ENCODE data around the gene ZFHX3. TPM values are rescaled to one million over a fixed set of nuclear protein-coding genes. Genes with fewer than 3 reads are reported as not detected.

The ZFHX3 gene
- total and polyA plus RNA-seq, 9 donors, result 3.4 to 17.6 (median 11.9) TPM

DNA sequence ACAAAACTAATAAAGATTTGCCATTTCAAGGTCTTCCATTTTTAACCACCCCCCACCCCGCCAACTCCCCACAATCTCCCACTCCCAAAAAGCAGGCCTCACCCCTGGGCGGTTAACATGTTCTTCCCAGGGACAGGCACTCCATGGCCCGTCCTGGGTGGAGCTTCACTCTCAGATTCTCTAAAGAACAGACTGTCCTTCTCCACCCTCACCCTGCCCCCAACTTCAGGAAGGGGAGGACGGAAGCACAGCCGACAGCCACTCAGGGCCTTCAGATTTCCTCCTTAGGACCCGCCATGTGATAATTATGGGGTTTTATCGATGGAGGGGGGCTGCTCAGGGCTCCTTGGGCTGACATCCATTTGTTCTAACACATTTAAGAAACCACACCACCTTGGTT, 61.9 kb downstream of the ZFHX3 start:
- Histone ChIP-seq H3K4me3 (no peak overlapping the region), H3K4me1 (ENCODE audit: insufficient read depth) (peaks cover 7% of the 10 kb centered on the region), H3K9me3 (no peaks in the 10 kb centered on the region), H3K36me3 (no peaks in the 10 kb centered on the region), H3K27ac (no peak overlapping the region), H3K27me3 (no peaks in the 10 kb centered on the region)
- intact Hi-C loops (cut with DNase I), result no loop called here
- DNase-seq, result peak in 4 of 5 donors; percentile 18 to 57 (median 46)
- 15 to 29% (median 23%) methylated on average over 7 of the region's 7 CpGs for WGBS, 3 donors
- TF ChIP-seq EP300 (IDR thresholded peaks at IDR 0.05) (no peak), CTCF (IDR thresholded peaks at IDR 0.05) (no peak), POLR2A (IDR thresholded peaks at IDR 0.05) (no peak)

DNA sequence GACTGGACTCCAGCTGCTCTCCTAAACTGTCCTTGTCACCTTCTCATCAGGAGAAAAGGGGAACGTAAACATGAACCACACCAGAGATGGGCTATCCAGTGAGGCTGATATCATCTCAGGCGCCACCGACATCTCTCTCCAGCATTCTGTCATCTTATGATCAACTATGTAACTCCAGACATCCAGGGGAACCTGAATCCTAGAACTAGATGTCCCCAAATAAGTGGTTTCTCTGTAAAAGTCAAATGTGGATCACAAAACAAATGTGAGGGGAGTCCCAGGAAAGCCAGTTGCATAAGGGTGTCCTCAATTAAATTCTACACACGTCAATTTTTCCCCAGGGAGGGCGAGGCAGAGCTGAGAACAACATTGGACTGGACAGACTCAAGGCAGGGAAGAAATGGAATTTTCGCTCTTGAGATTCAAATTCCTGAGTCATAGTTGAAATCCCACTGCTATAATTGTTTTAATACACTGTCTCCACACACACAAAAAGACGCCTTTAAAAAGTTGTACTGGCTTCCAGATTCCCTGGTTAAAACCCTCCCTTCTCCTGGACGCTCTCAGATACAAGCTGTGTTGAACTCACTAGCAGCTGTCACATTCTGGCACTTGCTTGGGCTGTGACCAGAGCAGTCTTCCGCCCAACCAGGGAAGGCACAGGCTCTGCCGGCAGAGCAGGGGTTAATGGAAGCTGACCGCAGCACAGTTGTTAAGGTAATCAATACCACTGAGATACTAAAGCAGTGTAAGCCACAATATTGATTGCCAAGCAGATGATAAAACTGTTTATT, 62.6 kb downstream of the ZFHX3 start:
- H3K9me3 ChIP-seq, result no peaks in the 10 kb centered on the region
- intact Hi-C loops (cut with DNase I), result no loop called here
- TF ChIP-seq EP300 (IDR thresholded peaks at IDR 0.05) (peak; percentile 90), POLR2A (IDR thresholded peaks at IDR 0.05) (no peak)
- peaks cover 7% of the 10 kb centered on the region for H3K4me1 ChIP-seq (ENCODE audit: insufficient read depth)
- no peaks in the 10 kb centered on the region for H3K27me3 ChIP-seq
- no peaks in the 10 kb centered on the region for H3K36me3 ChIP-seq
- no peak overlapping the region for H3K27ac ChIP-seq
- DNase-seq, result peak in 1 of 5 donors; percentile 39
- H3K4me3 ChIP-seq, result no peak overlapping the region
- 25 to 33% (median 30%) methylated on average over 11 of the region's 11 CpGs for WGBS, 3 donors

DNA sequence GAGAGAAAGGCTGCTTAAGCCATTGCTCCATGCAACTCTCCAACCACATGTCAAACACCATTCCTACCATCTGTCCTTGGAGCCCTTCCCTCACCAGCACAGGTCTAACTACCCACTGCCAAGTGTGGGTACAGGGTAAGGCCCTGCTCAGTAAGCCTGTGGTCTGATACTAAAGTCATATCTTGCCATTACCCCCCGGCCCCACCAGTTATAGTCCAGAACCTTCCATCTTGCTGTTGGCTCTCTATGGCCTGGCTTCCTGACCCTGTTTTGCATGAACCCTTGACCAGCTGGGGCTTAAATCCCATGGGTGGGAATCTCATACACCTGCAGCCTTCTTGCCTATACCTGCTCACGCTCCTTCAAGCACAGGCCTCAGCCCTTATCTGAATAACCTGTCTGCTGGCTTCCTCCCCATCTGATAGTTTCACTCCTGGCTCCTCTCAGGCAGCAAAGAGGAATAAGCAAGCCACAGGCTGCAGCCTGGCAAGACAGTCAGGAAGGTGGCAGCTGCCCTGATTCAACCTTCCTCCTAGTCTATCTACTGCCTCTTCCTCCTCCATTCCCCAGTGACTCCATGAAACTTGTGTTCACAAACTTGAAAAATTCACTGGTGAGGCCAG, 64.1 kb downstream of the ZFHX3 start:
- no peak for DNase-seq
- TF ChIP-seq CTCF (IDR thresholded peaks at IDR 0.05), result no peak
- WGBS, 3 donors, result 94 to 100% (median 96%) methylated on average over 2 of the region's 2 CpGs
- Histone ChIP-seq H3K27me3 (no peaks in the 10 kb centered on the region), H3K27ac (no peak overlapping the region), H3K4me1 (ENCODE audit: insufficient read depth) (peaks cover 7% of the 10 kb centered on the region), H3K4me3 (no peak overlapping the region), H3K9me3 (no peaks in the 10 kb centered on the region), H3K36me3 (no peaks in the 10 kb centered on the region)
- intact Hi-C loops (cut with DNase I), result no loop called here

- no peaks in the 10 kb centered on the region for H3K27me3 ChIP-seq
- no peak overlapping the region for H3K4me3 ChIP-seq
- H3K9me3 ChIP-seq, result no peaks in the 10 kb centered on the region
- no peak overlapping the region for H3K27ac ChIP-seq
- TF ChIP-seq POLR2A (IDR thresholded peaks at IDR 0.05) (no peak), EP300 (IDR thresholded peaks at IDR 0.05) (no peak), CTCF (IDR thresholded peaks at IDR 0.05) (no peak)
- DNase-seq, result no peak
- intact Hi-C loops (cut with DNase I), result no loop called here
- no peaks in the 10 kb centered on the region for H3K36me3 ChIP-seq
- peaks cover 9% of the 10 kb centered on the region for H3K4me1 ChIP-seq (ENCODE audit: insufficient read depth)
- WGBS, 3 donors, result 91 to 94% (median 91%) methylated on average over 9 of the region's 9 CpGs
Observed at GRCh38 chr16:72983241-72983640, 64.7 kb downstream of the ZFHX3 start.

- no peaks in the 10 kb centered on the region for H3K36me3 ChIP-seq
- no peak for TF ChIP-seq EP300 (IDR thresholded peaks at IDR 0.05)
- TF ChIP-seq POLR2A (IDR thresholded peaks at IDR 0.05), result no peak
- no peak for TF ChIP-seq CTCF (IDR thresholded peaks at IDR 0.05)
- H3K27ac ChIP-seq, result no peak overlapping the region
- H3K9me3 ChIP-seq, result no peaks in the 10 kb centered on the region
- no peaks in the 10 kb centered on the region for H3K27me3 ChIP-seq
- 93 to 94% (median 94%) methylated on average over 9 of the region's 9 CpGs for WGBS, 3 donors
- H3K4me1 ChIP-seq (ENCODE audit: insufficient read depth), result peaks cover 2% of the 10 kb centered on the region
- DNase-seq, result no peak
- no peak overlapping the region for H3K4me3 ChIP-seq
- intact Hi-C loops (cut with DNase I), result no loop called here
Observed at GRCh38 chr16:72979974-72980373, 68.0 kb downstream of the ZFHX3 start.

Measured in ovary (tissue), 9 donors.